Measurements from ENCODE around the gene CADPS2.

CADPS2 gene

DNA sequence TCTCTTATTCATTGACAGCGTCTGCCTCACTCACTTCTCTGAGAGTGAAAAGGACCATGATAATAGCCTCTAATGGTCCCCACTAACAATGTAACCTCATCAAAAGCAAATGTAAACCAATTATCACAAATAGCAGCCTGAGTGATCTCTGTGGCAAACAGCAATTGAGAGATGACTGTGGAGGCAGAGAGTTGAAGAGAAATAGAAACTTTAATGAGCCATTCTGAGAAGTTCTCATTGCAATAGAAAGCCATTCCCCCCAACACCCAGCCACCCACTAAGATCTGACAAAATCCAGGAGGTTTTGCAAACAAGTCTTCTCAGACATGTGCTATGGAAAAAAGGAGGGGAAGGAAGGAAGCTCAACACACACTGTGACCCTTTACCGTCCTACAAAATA lies 139.3 kb downstream of the CADPS2 start:
- no peak overlapping the region for H3K4me3 ChIP-seq (ENCODE audit: low read depth, low read length)
- DNase-seq (ENCODE audit: low read depth) = no peak
- TF ChIP-seq CTCF (conservative IDR thresholded peaks at IDR 0.05; ENCODE audit: low read depth, low read length) = no peak

GRCh38 chr7:122743211-122743610 lies 143.0 kb downstream of the CADPS2 start:
- TF ChIP-seq CTCF (conservative IDR thresholded peaks at IDR 0.05; ENCODE audit: low read depth, low read length) = no peak
- no peak overlapping the region for H3K4me3 ChIP-seq (ENCODE audit: low read depth, low read length)
- DNase-seq (ENCODE audit: low read depth) = no peak

DNA sequence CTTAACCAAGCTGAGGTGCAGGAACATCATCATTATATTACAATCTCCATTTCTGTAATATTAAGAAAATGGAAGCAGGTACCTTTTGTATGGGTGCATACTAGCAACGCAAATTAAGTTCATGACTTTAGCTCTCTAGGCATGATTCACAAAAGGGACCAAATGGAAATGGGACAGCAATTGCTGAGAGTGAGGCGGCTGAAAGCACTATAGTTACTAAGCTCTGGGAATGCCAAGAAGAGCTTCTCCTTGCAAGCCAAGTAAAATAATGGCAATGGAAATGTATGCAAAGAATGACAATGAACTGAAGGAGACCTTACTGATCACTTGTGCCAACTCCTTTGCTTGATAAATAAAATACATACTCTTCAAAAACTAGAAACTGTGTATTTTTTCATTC lies 147.3 kb downstream of the CADPS2 start:
- DNase-seq (ENCODE audit: low read depth) = no peak
- no peak for TF ChIP-seq CTCF (conservative IDR thresholded peaks at IDR 0.05; ENCODE audit: low read depth, low read length)
- no peak overlapping the region for H3K4me3 ChIP-seq (ENCODE audit: low read depth, low read length)

DNA sequence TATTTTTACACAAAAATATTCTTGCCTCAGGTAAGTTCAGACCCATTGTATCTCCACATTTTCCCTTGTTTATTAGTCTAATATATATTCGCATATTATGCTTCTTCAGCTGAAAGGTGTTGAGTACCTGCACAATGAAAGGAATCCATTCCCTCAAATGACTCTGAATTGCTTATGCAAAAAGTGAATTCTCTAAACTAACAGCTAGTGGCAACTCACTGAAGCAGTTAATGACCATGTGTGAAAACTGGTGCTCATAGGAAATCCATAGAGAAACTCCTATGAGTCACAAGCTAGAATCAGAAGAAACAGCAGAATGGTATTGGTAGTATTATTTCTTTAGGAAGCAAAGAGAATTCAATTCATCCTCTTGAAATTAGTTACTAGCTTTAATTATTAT lies 150.1 kb downstream of the CADPS2 start:
- DNase-seq (ENCODE audit: low read depth) = peak; percentile 5
- no peak for TF ChIP-seq CTCF (conservative IDR thresholded peaks at IDR 0.05; ENCODE audit: low read depth, low read length)

GRCh38 chr7:122727759-122728158 lies 158.5 kb downstream of the CADPS2 start:
- no peak for TF ChIP-seq CTCF (conservative IDR thresholded peaks at IDR 0.05; ENCODE audit: low read depth, low read length)
- no peak overlapping the region for H3K4me3 ChIP-seq (ENCODE audit: low read depth, low read length)
- no peak for DNase-seq (ENCODE audit: low read depth)

More for the DNA sequence above, 150.1 kb downstream of the CADPS2 start:
- no peak overlapping the region for H3K4me3 ChIP-seq (ENCODE audit: low read depth, low read length)

DNA sequence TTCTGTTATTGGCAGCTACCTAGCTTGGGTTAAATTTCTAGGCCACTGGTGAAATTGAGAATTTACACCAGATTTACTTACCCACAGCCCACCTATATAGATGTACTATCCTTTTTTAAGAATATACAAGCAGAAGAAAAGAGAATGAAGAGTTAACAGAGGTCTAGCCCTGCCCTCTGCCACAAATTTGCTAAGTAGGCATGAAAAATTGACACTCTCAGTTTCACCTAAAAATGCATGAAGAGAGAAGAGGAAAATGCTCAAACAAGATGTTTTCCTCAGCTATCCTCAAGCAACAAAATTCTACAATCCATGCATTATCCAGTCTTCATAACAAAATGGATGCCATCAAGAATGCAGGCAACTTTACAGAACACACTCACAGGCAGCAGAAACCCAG lies 158.9 kb downstream of the CADPS2 start:
- H3K4me3 ChIP-seq (ENCODE audit: low read depth, low read length) = no peak overlapping the region
- DNase-seq (ENCODE audit: low read depth) = no peak
- no peak for TF ChIP-seq CTCF (conservative IDR thresholded peaks at IDR 0.05; ENCODE audit: low read depth, low read length)

GRCh38 chr7:122726881-122727280 lies 159.4 kb downstream of the CADPS2 start:
- no peak for DNase-seq (ENCODE audit: low read depth)
- no peak for TF ChIP-seq CTCF (conservative IDR thresholded peaks at IDR 0.05; ENCODE audit: low read depth, low read length)

More at GRCh38 chr7:122726881-122727280, 159.4 kb downstream of the CADPS2 start:
- H3K4me3 ChIP-seq (ENCODE audit: low read depth, low read length) = no peak overlapping the region
